CD4-positive, alpha-beta T cell (primary cell): Measurements from ENCODE around the gene KCNA1. TPM values are rescaled to one million over a fixed set of nuclear protein-coding genes. Genes with fewer than 3 reads are reported as not detected.

Source experiments
- ATAC-seq: fragments of 200-7000 bp; cut with Tn5 transposase; one replicate; pipeline ENCODE4 v1.10.0; 2022; ENCODE audit warnings: mild to moderate bottlenecking; ENCODE audit not compliant: poor library complexity
- CTCF ChIA-PET: fragments of 350-600 bp; sonication (Branson Sonifier 250); formaldehyde crosslinking; loops from one replicate; lab custom pipeline; 2021; ENCODE audit warnings: antibody characterized with exemption, inconsistent platforms; lab: Charles Lee
- POLR2A ChIA-PET: fragments of 350-600 bp; sonication (Branson Sonifier 250); formaldehyde crosslinking; loops from one replicate; lab custom pipeline; 2021; ENCODE audit warnings: antibody characterized with exemption, inconsistent platforms; lab: Charles Lee
- DNase-seq, 14 experiments: peaks; one replicate each; pipeline ENCODE4 v3.0.0-alpha.2; 2013 to 2020; ENCODE audit warnings: mixed read lengths in 2 of 14
- H3K27ac ChIP-seq, 2 donors: one replicate each; pipeline versions ENCODE4 v1.5.1 to v1.7.0; 2013; ENCODE audit warnings: low read length in 2 of 2, low read depth in 1 of 2, mild to moderate bottlenecking in 1 of 2
- H3K27me3 ChIP-seq, 2 experiments: 1 replicate in 1 of 2; 2 replicates in 1 of 2; pipeline versions ENCODE4 v1.6.1 to v1.7.0; 2013; ENCODE audit warnings: low read length in 2 of 2, control low read depth in 1 of 2, mild to moderate bottlenecking in 1 of 2, moderate library complexity in 1 of 2; ENCODE audit not compliant: insufficient read depth in 2 of 2, control insufficient read depth in 1 of 2
- H3K36me3 ChIP-seq: one replicate; pipeline ENCODE4 v1.6.1; 2013; ENCODE audit warnings: low read length, control low read depth; ENCODE audit not compliant: insufficient read depth
- H3K4me1 ChIP-seq: one replicate; pipeline ENCODE4 v1.6.1; 2013; ENCODE audit warnings: low read length, control low read depth; ENCODE audit not compliant: insufficient read depth
- H3K4me3 ChIP-seq: one replicate; pipeline ENCODE4 v1.5.1; 2013; ENCODE audit warnings: mild to moderate bottlenecking, low read length, moderate library complexity
- H3K9me3 ChIP-seq, 2 experiments: 1 replicate in 1 of 2; 2 replicates in 1 of 2; pipeline versions ENCODE4 v1.6.1 to v1.7.0; 2013; ENCODE audit warnings: low read length in 2 of 2, mild to moderate bottlenecking in 2 of 2, control low read depth in 1 of 2, moderate library complexity in 1 of 2; ENCODE audit not compliant: control insufficient read depth in 1 of 2, insufficient read depth in 1 of 2
- H3K27ac Mint-ChIP-seq: one replicate; pipeline ENCODE4 v1.8.0; 2020; ENCODE audit warnings: mixed read lengths
- H3K27me3 Mint-ChIP-seq: one replicate; pipeline ENCODE4 v1.8.0; 2021; ENCODE audit warnings: mixed read lengths
- H3K36me3 Mint-ChIP-seq: one replicate; pipeline ENCODE4 v1.8.0; 2021; ENCODE audit warnings: low read depth, mixed read lengths
- H3K4me1 Mint-ChIP-seq: one replicate; pipeline ENCODE4 v1.8.0; 2021; ENCODE audit warnings: low read depth, mixed read lengths
- H3K4me3 Mint-ChIP-seq: one replicate; pipeline ENCODE4 v1.8.0; 2020; ENCODE audit warnings: mild to moderate bottlenecking, mixed read lengths
- H3K9me3 Mint-ChIP-seq: one replicate; pipeline ENCODE4 v1.8.0; 2020; ENCODE audit warnings: mixed read lengths
- intact Hi-C, 2 experiments: fragments of 100-400 bp; cut with DNase I in 1 of 2; cut with micrococcal nuclease in 1 of 2; formaldehyde crosslinking; loops; one replicate each; pipeline versions ENCODE4 v1.15.1 to v1.9.0; 2023 to 2025; cut with DNase I, micrococcal nuclease
- total RNA-seq, 174 experiments: library from RNA in 2 of 174; stranded (reverse) in 2 of 174; gene quantifications; one replicate each; pipeline ENCODE4 v1.2.3 and lab custom pipeline; 2021 to 2026
- TF ChIP-seq, protein P1 (sequence below): fragments of 200-600 bp; IDR thresholded peaks from one replicate; pipeline ENCODE4 v1.8.0; 2022; ENCODE audit warnings: antibody characterized with exemption, mild to moderate bottlenecking

Gene KCNA1
- total RNA-seq, 2 experiments from 2014 or later = not detected

DNA sequence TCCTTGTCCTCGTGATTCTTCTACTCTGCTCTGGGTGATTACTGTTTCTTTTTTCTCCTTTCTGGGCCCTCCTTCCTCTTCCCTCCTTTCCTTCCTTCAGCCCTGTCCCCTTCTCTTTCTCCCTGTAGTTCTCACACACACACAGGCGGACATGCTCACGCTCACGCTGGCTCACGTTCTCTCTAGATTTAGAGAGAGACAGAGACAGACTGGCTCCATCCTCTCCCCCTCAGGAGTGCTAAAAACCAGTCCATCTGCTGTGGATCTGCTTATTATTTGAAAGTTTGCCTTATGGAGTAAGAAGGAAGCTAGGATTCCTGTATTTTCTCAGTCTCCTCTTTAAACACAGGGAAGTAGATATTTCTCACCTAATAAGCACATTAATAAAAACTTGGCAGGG is 48.1 kb downstream of the KCNA1 start:
- TF ChIP-seq, protein P1, sequence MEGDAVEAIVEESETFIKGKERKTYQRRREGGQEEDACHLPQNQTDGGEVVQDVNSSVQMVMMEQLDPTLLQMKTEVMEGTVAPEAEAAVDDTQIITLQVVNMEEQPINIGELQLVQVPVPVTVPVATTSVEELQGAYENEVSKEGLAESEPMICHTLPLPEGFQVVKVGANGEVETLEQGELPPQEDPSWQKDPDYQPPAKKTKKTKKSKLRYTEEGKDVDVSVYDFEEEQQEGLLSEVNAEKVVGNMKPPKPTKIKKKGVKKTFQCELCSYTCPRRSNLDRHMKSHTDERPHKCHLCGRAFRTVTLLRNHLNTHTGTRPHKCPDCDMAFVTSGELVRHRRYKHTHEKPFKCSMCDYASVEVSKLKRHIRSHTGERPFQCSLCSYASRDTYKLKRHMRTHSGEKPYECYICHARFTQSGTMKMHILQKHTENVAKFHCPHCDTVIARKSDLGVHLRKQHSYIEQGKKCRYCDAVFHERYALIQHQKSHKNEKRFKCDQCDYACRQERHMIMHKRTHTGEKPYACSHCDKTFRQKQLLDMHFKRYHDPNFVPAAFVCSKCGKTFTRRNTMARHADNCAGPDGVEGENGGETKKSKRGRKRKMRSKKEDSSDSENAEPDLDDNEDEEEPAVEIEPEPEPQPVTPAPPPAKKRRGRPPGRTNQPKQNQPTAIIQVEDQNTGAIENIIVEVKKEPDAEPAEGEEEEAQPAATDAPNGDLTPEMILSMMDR = no peak
- ChIA-PET POLR2A (no interaction called here), CTCF (no interaction called here)
- peaks cover 50% of the 10 kb centered on the region for H3K27me3 Mint-ChIP-seq
- DNase-seq (no peak), ATAC-seq (no peak)
- Histone ChIP-seq H3K27me3 (peaks cover 9 to 43% of the 10 kb centered on the region in 2 experiments), H3K4me1 (no peaks in the 10 kb centered on the region), H3K27ac (no peak overlapping the region), H3K9me3 (peaks cover 0 to 7% of the 10 kb centered on the region in 2 experiments), H3K4me3 (no peak overlapping the region), H3K36me3 (no peaks in the 10 kb centered on the region)
- intact Hi-C loops = no loop called here
- no peak overlapping the region for H3K27ac Mint-ChIP-seq
- H3K9me3 Mint-ChIP-seq = no peaks in the 10 kb centered on the region
- H3K4me3 Mint-ChIP-seq = no peak overlapping the region
- H3K36me3 Mint-ChIP-seq = no peaks in the 10 kb centered on the region
- no peaks in the 10 kb centered on the region for H3K4me1 Mint-ChIP-seq

DNA sequence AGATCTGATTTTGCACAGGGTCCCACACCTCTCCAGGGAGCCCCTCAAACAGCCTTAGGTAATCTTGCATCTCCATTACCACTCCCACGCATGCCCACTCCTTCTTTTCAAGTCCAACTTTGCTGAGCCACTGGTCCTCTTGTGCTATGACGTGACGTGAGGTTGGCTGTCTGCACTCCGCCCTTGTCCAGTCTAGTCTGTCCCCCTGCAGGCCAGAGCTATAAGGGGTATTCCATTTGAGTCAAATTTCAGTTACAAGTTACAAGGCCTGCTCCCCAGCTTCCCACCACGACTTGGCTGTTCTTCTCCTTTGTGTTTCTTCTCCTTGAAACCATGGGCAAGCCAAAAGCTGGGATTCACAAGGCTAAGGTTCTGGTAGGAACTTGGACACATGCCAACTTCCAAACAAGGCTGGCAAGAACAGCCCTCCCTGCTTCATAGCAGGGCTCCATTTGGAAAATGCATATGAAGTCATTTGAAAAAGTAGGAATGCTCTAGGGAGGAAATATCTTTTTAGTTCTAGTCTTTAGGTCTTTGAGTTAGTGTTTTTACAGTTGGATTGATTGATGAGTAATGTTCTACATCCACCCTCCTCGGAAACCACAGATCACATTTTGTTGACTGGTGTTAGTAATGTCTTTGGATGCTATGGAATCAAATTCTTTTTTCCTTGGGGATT is 49.1 kb downstream of the KCNA1 start:
- intact Hi-C loops = no loop called here
- ATAC-seq = no peak
- H3K27me3 Mint-ChIP-seq = peaks cover 52% of the 10 kb centered on the region

DNA sequence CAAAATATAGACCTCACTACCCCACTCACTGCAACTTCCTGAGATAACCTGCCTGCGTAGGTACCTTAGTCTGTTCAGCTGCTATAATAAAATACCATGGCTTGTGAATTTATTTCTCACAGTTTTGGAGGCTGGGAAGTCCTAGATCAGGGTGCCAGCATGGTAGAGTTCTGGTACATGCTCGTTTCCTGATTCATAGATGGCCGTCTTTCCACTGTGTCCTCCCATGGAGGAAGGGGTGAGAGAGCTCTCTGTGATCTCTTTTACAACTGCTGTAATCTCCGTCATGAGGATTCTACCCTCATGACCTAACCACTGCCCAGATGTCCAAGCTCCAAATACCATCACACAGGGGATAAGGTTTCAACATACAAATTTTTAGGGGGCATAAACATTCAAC is 49.7 kb downstream of the KCNA1 start:
- DNase-seq (no peak), ATAC-seq (no peak)
- H3K27me3 ChIP-seq = peaks cover 16 to 36% of the 10 kb centered on the region in 2 experiments
- intact Hi-C loops = no loop called here
- H3K4me3 ChIP-seq = no peak overlapping the region
- ChIA-PET CTCF (no interaction called here), POLR2A (no interaction called here)
- peaks cover 0 to 7% of the 10 kb centered on the region in 2 experiments for H3K9me3 ChIP-seq
- TF ChIP-seq, protein P1 = no peak
- no peak overlapping the region for H3K27ac ChIP-seq
- H3K4me1 Mint-ChIP-seq = no peaks in the 10 kb centered on the region
- H3K36me3 ChIP-seq = no peaks in the 10 kb centered on the region
- no peak overlapping the region for H3K27ac Mint-ChIP-seq
- peaks cover 58% of the 10 kb centered on the region for H3K27me3 Mint-ChIP-seq
- H3K4me1 ChIP-seq = no peaks in the 10 kb centered on the region
- no peak overlapping the region for H3K4me3 Mint-ChIP-seq
- no peaks in the 10 kb centered on the region for H3K36me3 Mint-ChIP-seq
- no peaks in the 10 kb centered on the region for H3K9me3 Mint-ChIP-seq

More for the DNA sequence above, 49.1 kb downstream of the KCNA1 start:
- H3K27me3 ChIP-seq = peaks cover 12 to 36% of the 10 kb centered on the region in 2 experiments
- no peak overlapping the region for H3K4me3 ChIP-seq
- no peak overlapping the region for H3K27ac ChIP-seq
- no peaks in the 10 kb centered on the region for H3K36me3 ChIP-seq
- Mint-ChIP-seq H3K4me3 (no peak overlapping the region), H3K4me1 (no peaks in the 10 kb centered on the region), H3K27ac (no peak overlapping the region), H3K36me3 (no peaks in the 10 kb centered on the region), H3K9me3 (no peaks in the 10 kb centered on the region)
- TF ChIP-seq, protein P1 = no peak
- H3K9me3 ChIP-seq = peaks cover 0 to 7% of the 10 kb centered on the region in 2 experiments
- H3K4me1 ChIP-seq = no peaks in the 10 kb centered on the region
- ChIA-PET POLR2A (no interaction called here), CTCF (no interaction called here)
- no peak for DNase-seq
